Activated T-cell treated with anti-CD3 and anti-CD28 coated beads for 4 hours (primary cell): Measurements from ENCODE around the gene GIMAP4.
"Not testable (repeated sequence)": the region's sequence is repeated elsewhere in the genome, so short reads cannot be mapped to it uniquely, and the experiment has no call there.

Experiments
- DNase-seq: peaks from one replicate; pipeline ENCODE4 v3.0.0-alpha.2; 2020

The GIMAP4 gene

GRCh38 chr7:150567169-150567568 is at the start of gene GIMAP4:
TSS of gene GIMAP4 (plus strand) at chr7:150567390. CDS start at chr7:150569902, 2,512 bp downstream.
- DNase-seq: no peak

GRCh38 chr7:150519310-150519709 is 47.9 kb upstream of the GIMAP4 start:
- no peak for DNase-seq

GRCh38 chr7:150520145-150520544 is 47.0 kb upstream of the GIMAP4 start:
- no peak for DNase-seq

GRCh38 chr7:150522931-150523330 is 44.3 kb upstream of the GIMAP4 start:
- DNase-seq: not testable (repeated sequence)

GRCh38 chr7:150524018-150524417 is 43.2 kb upstream of the GIMAP4 start:
- DNase-seq: no peak

GRCh38 chr7:150531704-150532103 is 35.5 kb upstream of the GIMAP4 start:
- DNase-seq: no peak

GRCh38 chr7:150538259-150538658 is 28.9 kb upstream of the GIMAP4 start:
- DNase-seq: no peak

- no peak for DNase-seq
Measured at GRCh38 chr7:150553163-150553562, 14.0 kb upstream of the GIMAP4 start.

- DNase-seq: no peak
Measured at GRCh38 chr7:150556521-150557138, 10.6 kb upstream of the GIMAP4 start.

- no peak for DNase-seq
Measured at GRCh38 chr7:150560486-150560885, 6.7 kb upstream of the GIMAP4 start.

- no peak for DNase-seq
Measured at GRCh38 chr7:150562919-150563318, 4.3 kb upstream of the GIMAP4 start.

- DNase-seq: no peak
Measured at GRCh38 chr7:150564006-150564405, 3.2 kb upstream of the GIMAP4 start.

GRCh38 chr7:150564566-150564965 is 2.6 kb upstream of the GIMAP4 start:
- DNase-seq: no peak

GRCh38 chr7:150565239-150565638 is 2.0 kb upstream of the GIMAP4 start:
- no peak for DNase-seq

- DNase-seq: no peak
Measured at GRCh38 chr7:150566123-150566522, 1.1 kb upstream of the GIMAP4 start.

- no peak for DNase-seq
Measured at GRCh38 chr7:150566572-150566971, 618 bp upstream of the GIMAP4 start.

GRCh38 chr7:150567871-150568301 is 696 bp downstream of the GIMAP4 start:
- no peak for DNase-seq

- DNase-seq: no peak
Measured at GRCh38 chr7:150568714-150569113, 1.5 kb downstream of the GIMAP4 start.

- no peak for DNase-seq
Measured at GRCh38 chr7:150569245-150569955, 2.2 kb downstream of the GIMAP4 start.

GRCh38 chr7:150570556-150571465 is 3.6 kb downstream of the GIMAP4 start:
- no peak for DNase-seq

- DNase-seq: no peak
Measured at GRCh38 chr7:150572496-150572895, 5.3 kb downstream of the GIMAP4 start.

- not testable (repeated sequence) for DNase-seq
Measured at GRCh38 chr7:150579979-150580637, 12.9 kb downstream of the GIMAP4 start.
